Kidney epithelial cell (primary cell): ENCODE results near the gene INCA1. TPM values are rescaled to one million over a fixed set of nuclear protein-coding genes. Genes with fewer than 3 reads are reported as not detected.

Experiments used
- DNase-seq: peaks from one replicate; pipeline ENCODE4 v3.0.0-alpha.2; 2010; ENCODE audit warnings: low read depth
- H3K27me3 ChIP-seq: 2 replicates; pipeline ENCODE4 v1.6.0; 2011; ENCODE audit warnings: low read length; ENCODE audit not compliant: control insufficient read depth, insufficient read depth
- H3K36me3 ChIP-seq: 2 replicates; pipeline ENCODE4 v1.5.1; 2011; ENCODE audit warnings: low read length; ENCODE audit not compliant: control insufficient read depth, insufficient read depth
- H3K4me3 ChIP-seq: 2 replicates; pipeline ENCODE4 v1.5.1; 2011; ENCODE audit warnings: low read depth, mild to moderate bottlenecking, control low read depth, low read length
- CTCF ChIP-seq: IDR thresholded peaks from 2 replicates; pipeline ENCODE4 v1.5.1; 2011; ENCODE audit warnings: mild to moderate bottlenecking, moderate library complexity, low read length, control low read depth, inconsistent platforms; ENCODE audit not compliant: insufficient read depth, poor library complexity, severe bottlenecking
- total RNA-seq: library from RNA; depleted of rRNA; stranded (reverse); fragments of >200 nt; gene quantifications from 2 replicates; pipeline ENCODE4 v1.2.3, GENCODE V29; 2015

INCA1 gene
- total RNA-seq, 1 donor from 2014 or later, result 2.2 TPM

DNA sequence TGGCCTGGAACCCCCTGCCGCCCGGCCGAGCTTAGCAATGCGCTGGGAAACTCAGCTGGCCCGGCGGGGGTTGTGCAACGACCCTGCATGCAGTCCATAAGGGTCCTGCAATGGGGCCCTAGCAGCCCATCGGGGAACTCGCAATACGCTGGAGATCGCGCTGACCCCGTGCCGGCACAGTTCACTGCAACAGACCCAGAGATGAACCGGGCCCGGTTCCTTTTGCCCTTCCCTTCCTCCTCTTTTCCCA, 57.9 kb downstream of the INCA1 start:
- H3K36me3 ChIP-seq, result peaks cover under 1% of the 10 kb centered on the region

GRCh38 chr17:4938688-4939545, 58.4 kb downstream of the INCA1 start:
- Histone ChIP-seq H3K4me3 (peak overlapping the region; percentile 92), H3K36me3 (no peaks in the 10 kb centered on the region), H3K27me3 (no peaks in the 10 kb centered on the region)
- no peak for DNase-seq
- no peak for TF ChIP-seq CTCF

More for the DNA sequence above, 57.9 kb downstream of the INCA1 start:
- peak overlapping the region; percentile 92 for H3K4me3 ChIP-seq
- no peak for DNase-seq
- no peak for TF ChIP-seq CTCF
- no peaks in the 10 kb centered on the region for H3K27me3 ChIP-seq

Other genes with a start within 250 kb of the INCA1 start
- gene TM4SF5, start 225.6 kb downstream of the INCA1 start, total RNA-seq, result not detected in 2 replicates
- gene VMO1, start 211.2 kb downstream of the INCA1 start, total RNA-seq, result not detected in 2 replicates
- not detected in 2 replicates for gene GLTPD2, start 208.6 kb downstream of the INCA1 start, total RNA-seq
- gene PSMB6, start 201.4 kb downstream of the INCA1 start, total RNA-seq, result 208 and 257 TPM in 2 replicates
- gene PLD2, start 190.4 kb downstream of the INCA1 start, total RNA-seq, result 17.4 and 28.6 TPM in 2 replicates
- gene MINK1, start 164.2 kb downstream of the INCA1 start, total RNA-seq, result 36.1 and 38.3 TPM in 2 replicates
- gene C17orf107, start 98.0 kb downstream of the INCA1 start, total RNA-seq, result 2.3 and 4.4 TPM in 2 replicates
- gene CHRNE, start 94.4 kb downstream of the INCA1 start, total RNA-seq, result 2.0 and 2.7 TPM in 2 replicates
- gene GP1BA, start 65.2 kb downstream of the INCA1 start, total RNA-seq, result not detected in 2 replicates
- 37.2 and 44.7 TPM in 2 replicates for gene SLC25A11, start 57.5 kb downstream of the INCA1 start, total RNA-seq
- gene RNF167, start 57.3 kb downstream of the INCA1 start, total RNA-seq, result 44.1 and 66.0 TPM in 2 replicates
- gene PFN1, start 49.0 kb downstream of the INCA1 start, total RNA-seq, result 1,484 and 2,015 TPM in 2 replicates
- gene ENO3, start 46.4 kb downstream of the INCA1 start, total RNA-seq, result 3.5 and 5.8 TPM in 2 replicates
- 74.6 and 88.7 TPM in 2 replicates for gene SPAG7, start 29.7 kb downstream of the INCA1 start, total RNA-seq
- gene CAMTA2, start 9.8 kb downstream of the INCA1 start, total RNA-seq, result 47.7 and 50.7 TPM in 2 replicates
- 87.1 and 97.6 TPM in 2 replicates for gene KIF1C, start 428 bp upstream of the INCA1 start, total RNA-seq
- 0.17 and 0.62 TPM in 2 replicates for gene SLC52A1, start 37.9 kb upstream of the INCA1 start, total RNA-seq
- 4.4 and 4.8 TPM in 2 replicates for gene ZFP3, start 80.9 kb upstream of the INCA1 start, total RNA-seq
- gene ZNF232, start 114.4 kb upstream of the INCA1 start, total RNA-seq, result 19.6 and 23.9 TPM in 2 replicates
- 0.92 and 1.0 TPM in 2 replicates for gene USP6, start 118.5 kb upstream of the INCA1 start, total RNA-seq
- 9.4 and 10.5 TPM in 2 replicates for gene ZNF594, start 194.3 kb upstream of the INCA1 start, total RNA-seq
- gene SCIMP, start 237.3 kb upstream of the INCA1 start, total RNA-seq, result not detected in 2 replicates